Sigmoid colon (tissue), 3 donors: ENCODE measurements around the gene RABGAP1L.

Experiments used
- POLR2A ChIP-seq, 2 donors: fragments of 450-650 bp; IDR thresholded peaks; one replicate each; pipeline ENCODE4 v1.6.1; 2016; ENCODE audit warnings: antibody characterized with exemption in 2 of 2, mild to moderate bottlenecking in 2 of 2, moderate library complexity in 2 of 2
- TF ChIP-seq, protein P1 (sequence below), 4 experiments: fragments of 450-650 bp in 3 of 4; fragments of 200-600 bp in 1 of 4; IDR thresholded peaks; one replicate each; pipeline ENCODE4 v1.5.1; 2016 to 2019; ENCODE audit warnings: antibody characterized with exemption in 4 of 4, mild to moderate bottlenecking in 3 of 4, moderate library complexity in 2 of 4

DNA sequence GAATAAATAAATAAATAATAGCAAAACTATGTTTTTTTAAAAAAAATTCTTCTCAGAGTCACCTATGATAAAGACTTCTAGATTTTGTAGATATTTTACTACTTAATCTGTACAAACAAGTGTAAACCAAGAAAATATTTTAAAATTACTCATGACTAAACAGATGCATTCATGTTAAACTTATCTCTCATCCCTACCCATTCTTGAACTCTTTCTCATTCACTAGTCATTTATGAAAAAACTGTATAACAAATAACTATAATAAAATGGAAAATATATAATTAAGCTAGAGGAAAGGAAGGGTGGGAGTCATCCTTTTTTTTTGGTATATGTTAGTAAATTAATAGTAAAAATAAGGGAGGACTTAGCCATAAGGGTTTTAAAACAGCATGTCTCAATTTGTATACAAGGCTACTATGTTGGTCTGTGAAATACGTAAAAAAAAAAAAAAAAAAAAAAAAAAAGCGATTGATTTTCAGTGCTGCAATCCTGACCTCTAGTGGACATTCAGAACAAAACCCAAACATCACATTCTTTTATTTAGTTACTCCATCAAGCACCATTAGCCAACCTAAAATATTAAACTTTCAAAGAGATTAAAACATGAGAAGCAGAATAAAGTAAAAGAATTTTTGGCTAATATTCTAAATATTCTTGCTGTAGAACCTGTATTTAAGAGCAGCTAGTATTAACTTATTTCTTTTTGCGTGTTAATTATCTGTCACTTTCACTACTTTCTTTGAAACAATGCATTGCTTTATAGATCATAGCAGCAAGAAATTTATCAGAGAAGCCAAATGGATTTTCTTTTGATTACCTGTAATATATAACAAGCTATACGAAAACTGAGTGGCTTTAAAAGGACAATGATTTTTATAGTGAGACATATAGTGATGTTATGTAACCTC lies 584.6 kb downstream of the RABGAP1L start:
- no peak for TF ChIP-seq POLR2A (IDR thresholded peaks at IDR 0.05)
- TF ChIP-seq, protein P1, sequence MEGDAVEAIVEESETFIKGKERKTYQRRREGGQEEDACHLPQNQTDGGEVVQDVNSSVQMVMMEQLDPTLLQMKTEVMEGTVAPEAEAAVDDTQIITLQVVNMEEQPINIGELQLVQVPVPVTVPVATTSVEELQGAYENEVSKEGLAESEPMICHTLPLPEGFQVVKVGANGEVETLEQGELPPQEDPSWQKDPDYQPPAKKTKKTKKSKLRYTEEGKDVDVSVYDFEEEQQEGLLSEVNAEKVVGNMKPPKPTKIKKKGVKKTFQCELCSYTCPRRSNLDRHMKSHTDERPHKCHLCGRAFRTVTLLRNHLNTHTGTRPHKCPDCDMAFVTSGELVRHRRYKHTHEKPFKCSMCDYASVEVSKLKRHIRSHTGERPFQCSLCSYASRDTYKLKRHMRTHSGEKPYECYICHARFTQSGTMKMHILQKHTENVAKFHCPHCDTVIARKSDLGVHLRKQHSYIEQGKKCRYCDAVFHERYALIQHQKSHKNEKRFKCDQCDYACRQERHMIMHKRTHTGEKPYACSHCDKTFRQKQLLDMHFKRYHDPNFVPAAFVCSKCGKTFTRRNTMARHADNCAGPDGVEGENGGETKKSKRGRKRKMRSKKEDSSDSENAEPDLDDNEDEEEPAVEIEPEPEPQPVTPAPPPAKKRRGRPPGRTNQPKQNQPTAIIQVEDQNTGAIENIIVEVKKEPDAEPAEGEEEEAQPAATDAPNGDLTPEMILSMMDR (IDR thresholded peaks at IDR 0.05), result peak in 2 of 4 experiments; percentile 42 to 61
